HG03457 (cell line): ENCODE measurements around the gene BRCA1.
"Not testable (repeated sequence)": the region's sequence is repeated elsewhere in the genome, so short reads cannot be mapped to it uniquely, and the experiment has no call there.

ENCODE experiments used
- ATAC-seq: cut with Tn5 transposase; IDR thresholded peaks from one replicate; pipeline ENCODE4 v1.9.1; 2021; ENCODE audit warnings: moderate number of reproducible peaks; ENCODE audit not compliant: unreplicated experiment

The BRCA1 gene

GRCh38 chr17:43125133-43125966 lies at the start of gene BRCA1:
Gene BRCA1, minus strand, starts transcription at chr17:43125364. Its CDS starts 1,268 bp downstream, at chr17:43124096.
- ATAC-seq = peak; percentile 84

- no peak for ATAC-seq
Observed at GRCh38 chr17:43171586-43172487, 46.7 kb upstream of the BRCA1 start.

GRCh38 chr17:43170766-43171585 lies 45.8 kb upstream of the BRCA1 start, which contains the start of gene NBR1:
Gene NBR1, plus strand, starts transcription at chr17:43171214. Its CDS starts 4,586 bp downstream, at chr17:43175800.
- ATAC-seq = peak; percentile 65

- ATAC-seq = peak; percentile 51
Observed at GRCh38 chr17:43170140-43170765, 45.1 kb upstream of the BRCA1 start.

- peak; percentile 21 for ATAC-seq
Observed at GRCh38 chr17:43169561-43170139, 44.5 kb upstream of the BRCA1 start.

- not testable (repeated sequence) for ATAC-seq
Observed at GRCh38 chr17:43165971-43166370, 40.8 kb upstream of the BRCA1 start.

- not testable (repeated sequence) for ATAC-seq
Observed at GRCh38 chr17:43159957-43160356, 34.8 kb upstream of the BRCA1 start.

- not testable (repeated sequence) for ATAC-seq
Observed at GRCh38 chr17:43159232-43159631, 34.1 kb upstream of the BRCA1 start.

- no peak for ATAC-seq
Observed at GRCh38 chr17:43155666-43156065, 30.5 kb upstream of the BRCA1 start.

GRCh38 chr17:43153197-43153835 lies 28.2 kb upstream of the BRCA1 start:
- ATAC-seq = not testable (repeated sequence)

- ATAC-seq = no peak
Observed at GRCh38 chr17:43151880-43152456, 26.8 kb upstream of the BRCA1 start.

GRCh38 chr17:43146649-43147048 lies 21.5 kb upstream of the BRCA1 start:
- ATAC-seq = no peak

GRCh38 chr17:43143201-43143600 lies 18.0 kb upstream of the BRCA1 start:
- ATAC-seq = no peak

GRCh38 chr17:43142153-43142552 lies 17.0 kb upstream of the BRCA1 start:
- ATAC-seq = no peak

GRCh38 chr17:43140396-43141332 lies 15.5 kb upstream of the BRCA1 start:
- no peak for ATAC-seq

- ATAC-seq = not testable (repeated sequence)
Observed at GRCh38 chr17:43138531-43138930, 13.4 kb upstream of the BRCA1 start.

- ATAC-seq = not testable (repeated sequence)
Observed at GRCh38 chr17:43136574-43136973, 11.4 kb upstream of the BRCA1 start.

- no peak for ATAC-seq
Observed at GRCh38 chr17:43135454-43135819, 10.3 kb upstream of the BRCA1 start.
